BLaER1 (cell line): ENCODE data around the gene STX1B.

Experiments
- H3K27ac ChIP-seq: shearing (Covaris generic); formaldehyde crosslinking; 2 replicates; pipeline ENCODE4 v1.8.1; 2022
- H3K27me3 ChIP-seq: shearing (Covaris generic); formaldehyde crosslinking; 2 replicates; pipeline ENCODE4 v1.8.1; 2022
- H3K36me3 ChIP-seq: shearing (Covaris generic); formaldehyde crosslinking; 2 replicates; pipeline ENCODE4 v1.8.1; 2022
- H3K4me1 ChIP-seq: shearing (Covaris generic); formaldehyde crosslinking; 2 replicates; pipeline ENCODE4 v1.8.1; 2022
- H3K4me2 ChIP-seq: shearing (Covaris generic); formaldehyde crosslinking; 2 replicates; pipeline ENCODE4 v1.8.1; 2022
- H3K4me3 ChIP-seq: shearing (Covaris generic); formaldehyde crosslinking; 2 replicates; pipeline ENCODE4 v1.8.1; 2022
- H3K9ac ChIP-seq: shearing (Covaris generic); formaldehyde crosslinking; 2 replicates; pipeline ENCODE4 v1.8.1; 2022
- H3K9me3 ChIP-seq: shearing (Covaris generic); formaldehyde crosslinking; 2 replicates; pipeline ENCODE4 v1.8.1; 2022
- H4K20me1 ChIP-seq: shearing (Covaris generic); formaldehyde crosslinking; 2 replicates; pipeline ENCODE4 v1.8.1; 2022
- Cebpa-rat ChIP-seq: shearing (Covaris generic); IDR thresholded peaks from 2 replicates; pipeline ENCODE4 v1.8.1; 2022

STX1B gene

GRCh38 chr16:31005350-31006085, 4.9 kb downstream of the STX1B start:
- no peak for TF ChIP-seq Cebpa-rat
- Histone ChIP-seq H3K36me3 (no peaks in the 10 kb centered on the region), H3K4me3 (no peak overlapping the region), H4K20me1 (0 out of 2 replicates have a peak, but pooled peaks cover 8% of the 10 kb centered on the region), H3K4me1 (peaks cover 29% of the 10 kb centered on the region), H3K9me3 (no peaks in the 10 kb centered on the region), H3K27ac (no peak overlapping the region), H3K9ac (no peak overlapping the region), H3K27me3 (no peaks in the 10 kb centered on the region; the same call in 1 of the 2 replicates), H3K4me2 (no peak overlapping the region)

GRCh38 chr16:31004658-31005057, 5.8 kb downstream of the STX1B start:
- H3K4me2 ChIP-seq, result no peak overlapping the region
- no peak for TF ChIP-seq Cebpa-rat
- H4K20me1 ChIP-seq, result 0 out of 2 replicates have a peak, but pooled peaks cover 8% of the 10 kb centered on the region
- no peak overlapping the region for H3K4me3 ChIP-seq
- H3K27ac ChIP-seq, result no peak overlapping the region
- no peaks in the 10 kb centered on the region for H3K36me3 ChIP-seq
- H3K9ac ChIP-seq, result no peak overlapping the region
- H3K27me3 ChIP-seq, result no peaks in the 10 kb centered on the region; the same call in 1 of the 2 replicates
- H3K4me1 ChIP-seq, result peaks cover 25% of the 10 kb centered on the region
- H3K9me3 ChIP-seq, result no peaks in the 10 kb centered on the region

GRCh38 chr16:31003744-31004143, 6.7 kb downstream of the STX1B start:
- Histone ChIP-seq H3K9me3 (no peaks in the 10 kb centered on the region), H3K27ac (no peak overlapping the region), H3K27me3 (no peaks in the 10 kb centered on the region), H3K36me3 (no peaks in the 10 kb centered on the region), H3K4me3 (no peak overlapping the region), H3K9ac (no peak overlapping the region), H3K4me1 (peaks cover 17% of the 10 kb centered on the region), H4K20me1 (0 out of 2 replicates have a peak, but pooled peaks cover 8% of the 10 kb centered on the region), H3K4me2 (no peak overlapping the region)
- no peak for TF ChIP-seq Cebpa-rat

GRCh38 chr16:31002862-31003341, 7.5 kb downstream of the STX1B start:
- Histone ChIP-seq H3K9ac (0 out of 2 replicates have a peak overlapping the region, but pooled peaks have one; percentile 10), H4K20me1 (0 out of 2 replicates have a peak, but pooled peaks cover 8% of the 10 kb centered on the region), H3K36me3 (no peaks in the 10 kb centered on the region), H3K27ac (no peak overlapping the region), H3K4me1 (peaks cover 10% of the 10 kb centered on the region), H3K4me2 (no peak overlapping the region), H3K27me3 (no peaks in the 10 kb centered on the region), H3K4me3 (no peak overlapping the region), H3K9me3 (no peaks in the 10 kb centered on the region)
- no peak for TF ChIP-seq Cebpa-rat

- no peaks in the 10 kb centered on the region for H3K36me3 ChIP-seq
- no peak overlapping the region for H3K27ac ChIP-seq
- no peaks in the 10 kb centered on the region for H3K9me3 ChIP-seq
- peaks cover 4% of the 10 kb centered on the region for H3K4me1 ChIP-seq
- 0 out of 2 replicates have a peak, but pooled peaks cover 8% of the 10 kb centered on the region for H4K20me1 ChIP-seq
- no peak overlapping the region for H3K4me3 ChIP-seq
- 0 out of 2 replicates have a peak overlapping the region, but pooled peaks have one; percentile 10 for H3K9ac ChIP-seq
- TF ChIP-seq Cebpa-rat, result no peak
- H3K27me3 ChIP-seq, result no peaks in the 10 kb centered on the region
- no peak overlapping the region for H3K4me2 ChIP-seq
These were observed 8.2 kb downstream of the STX1B start for GRCh38 chr16:31002250-31002700.

GRCh38 chr16:31001507-31002249, 8.8 kb downstream of the STX1B start:
- Histone ChIP-seq H3K36me3 (no peaks in the 10 kb centered on the region), H3K4me3 (no peak overlapping the region), H3K4me2 (no peak overlapping the region), H3K9me3 (no peaks in the 10 kb centered on the region), H4K20me1 (0 out of 2 replicates have a peak, but pooled peaks cover 8% of the 10 kb centered on the region), H3K27me3 (no peaks in the 10 kb centered on the region), H3K9ac (no peak overlapping the region), H3K4me1 (no peaks in the 10 kb centered on the region), H3K27ac (no peak overlapping the region)
- no peak for TF ChIP-seq Cebpa-rat

- Histone ChIP-seq H3K36me3 (no peaks in the 10 kb centered on the region), H3K4me1 (no peaks in the 10 kb centered on the region), H3K27ac (no peak overlapping the region), H3K4me3 (no peak overlapping the region), H3K9me3 (no peaks in the 10 kb centered on the region), H3K27me3 (no peaks in the 10 kb centered on the region), H3K9ac (no peak overlapping the region), H3K4me2 (no peak overlapping the region), H4K20me1 (0 out of 2 replicates have a peak, but pooled peaks cover 8% of the 10 kb centered on the region)
- no peak for TF ChIP-seq Cebpa-rat
These were observed 9.6 kb downstream of the STX1B start for GRCh38 chr16:31000671-31001382.

GRCh38 chr16:30998852-30999761, 11.3 kb downstream of the STX1B start:
- Histone ChIP-seq H3K9me3 (no peaks in the 10 kb centered on the region), H3K9ac (no peak overlapping the region), H3K27me3 (no peaks in the 10 kb centered on the region), H3K4me1 (no peaks in the 10 kb centered on the region), H4K20me1 (0 out of 2 replicates have a peak, but pooled peaks cover 7% of the 10 kb centered on the region), H3K4me3 (no peak overlapping the region), H3K36me3 (no peaks in the 10 kb centered on the region), H3K27ac (no peak overlapping the region), H3K4me2 (no peak overlapping the region)
- TF ChIP-seq Cebpa-rat, result no peak
